ENCODE measurements around the gene GHITM.
"Not testable (repeated sequence)": the region's sequence is repeated elsewhere in the genome, so short reads cannot be mapped to it uniquely, and the experiment has no call there.

GHITM gene

GRCh38 chr10:84176836-84177474 is 37.6 kb downstream of the GHITM start:
- no peak for DNase-seq

DNA sequence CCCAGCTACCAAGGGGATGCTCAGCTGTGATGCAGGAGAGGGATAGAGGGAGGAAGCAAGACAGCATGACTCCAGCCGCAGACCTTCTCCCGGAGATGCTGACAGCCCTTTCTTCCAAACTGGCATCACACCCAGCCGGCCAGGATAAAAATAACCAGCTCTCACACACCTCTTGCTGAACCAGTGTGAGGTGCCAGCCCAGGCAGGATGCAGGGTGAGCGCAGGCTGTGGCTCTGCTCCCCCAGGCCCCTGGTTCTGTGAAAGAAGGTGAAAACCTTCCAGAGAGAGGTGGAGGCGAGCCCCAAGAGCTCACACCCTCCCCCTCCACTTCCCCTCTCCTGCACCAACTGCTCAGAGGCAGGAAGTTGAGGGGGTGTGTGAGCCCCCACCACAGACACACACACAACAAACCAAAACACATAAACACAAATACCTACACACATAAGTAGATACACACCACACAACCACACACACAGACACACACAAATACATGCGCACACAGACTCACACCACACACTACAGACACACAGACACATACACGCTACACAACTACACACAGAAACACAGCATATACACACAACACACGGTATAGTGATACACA is 38.3 kb downstream of the GHITM start:
- peak; percentile 8 for DNase-seq

DNA sequence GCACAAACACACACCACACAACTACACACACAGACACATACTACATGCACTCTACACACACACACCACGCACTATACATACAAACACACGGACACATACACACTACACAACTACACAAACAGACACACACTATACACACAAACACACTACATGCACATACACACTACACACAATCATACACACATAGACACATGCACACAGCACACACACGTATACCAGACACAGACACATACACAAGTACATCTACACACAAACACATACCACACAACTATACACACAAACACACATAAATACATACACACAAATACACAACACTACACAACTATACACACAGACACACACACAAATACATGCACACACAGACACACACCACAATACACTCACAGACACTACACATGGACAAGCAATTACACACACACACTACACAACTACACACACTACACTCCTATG is 38.9 kb downstream of the GHITM start:
- DNase-seq, result no peak

DNA sequence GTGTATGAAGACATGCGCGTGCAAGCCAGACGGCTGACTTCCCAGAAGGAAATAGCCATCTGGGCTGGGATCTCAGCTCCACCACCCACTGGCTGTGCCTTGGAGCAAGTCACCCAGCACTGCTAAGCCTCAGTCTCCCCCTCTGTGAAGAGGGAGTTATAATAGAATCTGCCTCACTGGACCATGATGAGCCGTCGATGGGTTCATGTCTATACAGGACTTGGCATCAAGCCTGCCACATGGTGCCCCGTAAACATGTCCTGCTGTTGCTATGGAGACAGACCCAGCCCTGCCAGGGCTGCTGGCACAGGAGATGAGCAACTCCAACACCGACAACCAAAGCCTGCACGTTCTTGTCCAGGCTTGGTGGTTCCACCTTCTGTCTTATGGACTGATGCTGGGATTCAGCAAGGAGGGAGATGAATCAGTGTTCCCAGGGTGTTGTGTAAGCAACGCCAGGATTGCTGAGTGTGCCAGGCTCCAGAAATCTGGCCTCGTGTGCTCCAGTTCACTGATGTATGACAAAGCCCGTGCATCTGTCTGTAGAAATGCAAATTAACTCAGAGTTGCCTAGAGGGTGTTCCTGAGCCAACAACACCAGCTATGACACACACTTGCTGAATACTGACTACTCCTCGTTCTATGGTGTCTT is 39.9 kb downstream of the GHITM start:
- DNase-seq, result peak; percentile 94

GRCh38 chr10:84180386-84180785 is 41.1 kb downstream of the GHITM start:
- DNase-seq, result not testable (repeated sequence)

DNA sequence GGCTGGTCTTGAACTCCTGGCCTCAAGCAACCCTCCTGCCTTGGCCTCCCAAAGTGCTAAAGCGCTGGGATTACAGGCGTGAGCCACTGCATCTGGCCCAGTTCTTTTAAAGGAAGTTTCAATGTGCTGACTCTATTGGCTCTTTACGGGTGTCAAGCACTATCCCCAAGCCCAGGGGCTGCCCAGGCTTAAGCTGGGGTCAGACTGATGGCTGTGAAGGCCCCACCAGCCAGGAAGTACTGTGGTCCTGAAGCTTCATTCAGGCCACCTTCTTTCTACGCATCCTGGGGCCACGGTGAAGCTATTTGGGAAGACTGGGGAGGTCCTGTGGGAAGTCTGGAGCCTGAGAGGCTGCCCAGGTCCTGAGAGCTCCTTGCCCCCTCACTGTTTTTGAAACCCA is 42.3 kb downstream of the GHITM start:
- no peak for DNase-seq

DNA sequence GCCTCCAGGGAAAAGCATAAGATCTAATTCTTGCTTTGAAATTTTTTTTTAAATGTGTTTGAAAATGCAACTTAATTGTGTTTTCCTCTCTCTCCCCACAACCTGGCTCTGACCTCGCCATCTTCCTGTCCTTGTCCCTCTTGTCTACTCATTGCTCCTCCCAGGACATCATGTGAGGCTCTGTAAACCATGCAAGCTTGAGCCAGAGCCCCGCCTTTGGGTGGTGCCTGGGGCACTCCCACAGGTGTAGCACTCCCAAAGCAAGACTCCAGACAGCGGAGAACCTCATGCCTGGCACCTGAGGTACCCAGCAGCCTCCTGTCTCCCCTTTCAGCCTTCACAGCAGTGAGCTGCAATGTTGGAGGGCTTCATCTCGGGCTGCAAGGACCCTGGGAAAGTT is 45.2 kb downstream of the GHITM start:
- DNase-seq, result peak; percentile 11

DNA sequence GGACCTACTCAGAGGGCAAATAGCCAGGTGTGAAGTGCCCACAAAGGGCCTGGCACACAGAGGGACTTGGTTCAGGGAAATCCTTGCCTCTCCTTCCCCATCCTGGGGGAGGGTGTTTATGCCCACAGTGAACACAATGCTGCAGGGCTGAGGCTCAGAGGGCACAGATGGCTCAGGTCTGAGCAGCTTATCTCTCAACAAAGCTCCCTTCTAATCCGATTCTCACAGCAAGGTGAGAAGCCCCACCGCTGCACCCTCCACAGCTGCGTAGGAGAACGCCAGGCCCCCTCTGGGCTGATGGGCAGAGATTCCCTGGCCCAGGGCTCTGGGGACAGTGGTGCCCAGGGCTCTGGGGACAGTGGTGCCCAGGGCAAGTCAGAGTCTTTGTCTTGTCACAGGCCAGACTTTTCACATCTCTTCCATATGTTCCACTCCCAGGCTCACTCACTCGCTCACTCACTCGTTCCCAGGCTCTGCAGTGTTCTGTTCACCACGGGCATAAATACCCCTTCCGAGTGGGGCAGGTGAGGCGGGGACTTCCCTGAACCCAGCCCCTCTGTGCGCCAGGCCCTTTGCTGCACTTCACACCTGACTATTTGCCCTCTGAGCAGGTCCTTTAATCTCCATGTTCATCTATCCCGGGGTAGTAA is 46.3 kb downstream of the GHITM start:
- DNase-seq, result no peak

GRCh38 chr10:84188815-84189214 is 49.5 kb downstream of the GHITM start:
- DNase-seq, result no peak

GRCh38 chr10:84190621-84191020 is 51.3 kb downstream of the GHITM start:
- no peak for DNase-seq

- DNase-seq, result no peak
These were observed 51.8 kb downstream of the GHITM start for GRCh38 chr10:84191106-84191505.

DNA sequence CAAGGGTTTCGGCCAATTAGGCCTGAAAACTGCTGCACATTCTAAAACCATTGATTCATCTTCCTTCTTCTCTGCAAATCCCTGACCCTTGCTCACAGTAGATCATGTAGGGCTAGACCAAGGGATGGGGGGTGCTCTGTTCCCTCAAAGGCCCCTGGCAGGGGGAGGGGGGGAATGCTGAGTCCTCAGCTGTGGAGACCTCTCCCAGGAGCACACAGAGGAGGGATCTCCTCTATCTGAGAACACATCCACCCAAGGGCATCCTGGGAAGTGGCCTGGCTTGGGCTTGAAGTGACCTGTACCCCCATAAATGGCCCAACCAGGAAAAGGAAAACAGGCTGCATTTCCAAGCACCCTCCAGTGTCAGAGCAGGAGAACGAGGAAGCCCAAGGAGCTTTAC is 54.0 kb downstream of the GHITM start:
- DNase-seq, result no peak

DNA sequence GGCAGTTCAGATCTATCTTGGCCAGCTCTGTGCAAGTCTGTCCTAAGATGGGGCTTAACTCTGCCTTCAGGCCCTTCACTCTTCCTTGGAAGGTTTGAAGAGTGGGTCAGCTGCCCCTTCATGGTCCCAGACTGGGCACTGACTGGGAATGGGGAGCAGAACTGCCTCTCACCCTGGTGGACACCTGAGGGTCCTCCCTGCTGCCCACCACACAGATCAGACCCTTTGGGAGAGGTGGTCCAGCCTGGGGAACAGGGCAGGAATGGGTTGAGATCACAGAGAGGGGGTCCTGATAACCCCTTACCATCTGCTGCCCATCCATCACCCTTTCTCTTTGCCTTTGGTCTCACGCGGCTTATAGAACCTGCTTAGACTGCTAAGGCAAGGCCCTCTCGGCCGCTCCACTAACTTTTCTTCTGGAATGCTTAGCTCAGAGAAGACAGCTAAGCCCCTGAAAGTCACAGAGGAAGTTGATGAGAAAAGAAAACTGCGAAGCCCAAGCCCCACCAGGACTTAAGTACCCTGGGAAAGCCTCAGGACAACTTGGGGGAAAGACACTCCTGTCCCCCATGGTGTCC is 54.6 kb downstream of the GHITM start:
- no peak for DNase-seq

GRCh38 chr10:84194424-84195043 is 55.2 kb downstream of the GHITM start, which contains the start of gene CDHR1:
Gene CDHR1, plus strand, starts transcription at chr10:84194537. Its CDS starts 224 bp downstream, at chr10:84194761.
- peak; percentile 54 for DNase-seq

GRCh38 chr10:84195044-84195830 is 55.9 kb downstream of the GHITM start:
- DNase-seq, result no peak

GRCh38 chr10:84196083-84196482 is 56.8 kb downstream of the GHITM start:
- DNase-seq, result peak; percentile 85

GRCh38 chr10:84196941-84197340 is 57.6 kb downstream of the GHITM start:
- DNase-seq, result no peak

DNA sequence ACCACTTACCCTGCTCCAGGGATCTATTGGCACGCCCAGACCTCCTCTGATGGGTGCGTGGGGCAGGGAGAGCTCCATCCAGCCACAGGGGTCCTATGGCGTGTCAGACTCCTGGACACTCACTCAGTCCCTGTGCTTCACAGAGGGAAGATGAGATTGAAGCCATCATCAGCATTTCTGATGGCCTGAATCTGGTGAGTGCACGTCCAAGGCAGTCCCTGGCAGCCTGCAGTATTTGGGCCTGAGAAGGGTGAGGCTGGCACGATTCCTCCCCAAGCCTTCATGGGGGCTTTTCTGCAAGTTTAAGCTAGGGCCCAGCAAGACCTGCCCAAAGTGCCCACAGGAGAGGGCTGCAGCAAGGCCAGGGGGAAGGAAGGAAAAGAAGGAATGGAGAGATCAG is 58.3 kb downstream of the GHITM start:
- DNase-seq, result no peak

DNA sequence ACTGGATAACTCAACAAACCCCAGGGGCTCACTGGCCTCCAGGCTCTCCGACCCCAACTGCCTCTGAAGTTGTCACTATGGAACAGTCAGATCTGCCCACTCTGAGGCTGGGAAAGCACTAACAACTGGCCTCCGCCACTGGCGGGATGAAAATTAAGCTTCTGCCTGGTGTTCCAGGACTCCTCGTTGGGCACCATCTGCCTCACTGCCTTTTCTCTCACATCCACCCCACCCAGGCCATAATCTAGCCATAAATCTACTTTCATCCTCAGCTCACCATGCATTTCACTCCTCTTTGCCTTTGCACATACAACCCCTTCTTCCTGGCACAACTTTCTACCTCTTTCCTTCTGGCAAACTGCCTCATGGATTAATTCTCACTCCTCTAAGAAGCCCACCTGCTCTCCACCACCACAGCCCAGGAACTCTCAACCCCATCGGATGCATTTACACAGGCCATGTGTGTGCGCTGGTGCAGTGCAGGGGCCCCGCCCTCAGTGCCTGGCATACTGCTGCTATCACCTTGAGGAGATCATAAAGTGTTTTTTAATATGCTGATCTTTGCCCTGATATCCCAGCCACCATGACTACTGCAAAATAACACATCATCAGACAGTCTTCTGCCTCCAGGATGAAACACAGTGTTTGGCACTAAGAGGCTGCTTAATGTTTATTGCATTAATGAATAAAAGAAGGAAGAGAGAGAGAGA is 59.1 kb downstream of the GHITM start:
- DNase-seq, result no peak

DNA sequence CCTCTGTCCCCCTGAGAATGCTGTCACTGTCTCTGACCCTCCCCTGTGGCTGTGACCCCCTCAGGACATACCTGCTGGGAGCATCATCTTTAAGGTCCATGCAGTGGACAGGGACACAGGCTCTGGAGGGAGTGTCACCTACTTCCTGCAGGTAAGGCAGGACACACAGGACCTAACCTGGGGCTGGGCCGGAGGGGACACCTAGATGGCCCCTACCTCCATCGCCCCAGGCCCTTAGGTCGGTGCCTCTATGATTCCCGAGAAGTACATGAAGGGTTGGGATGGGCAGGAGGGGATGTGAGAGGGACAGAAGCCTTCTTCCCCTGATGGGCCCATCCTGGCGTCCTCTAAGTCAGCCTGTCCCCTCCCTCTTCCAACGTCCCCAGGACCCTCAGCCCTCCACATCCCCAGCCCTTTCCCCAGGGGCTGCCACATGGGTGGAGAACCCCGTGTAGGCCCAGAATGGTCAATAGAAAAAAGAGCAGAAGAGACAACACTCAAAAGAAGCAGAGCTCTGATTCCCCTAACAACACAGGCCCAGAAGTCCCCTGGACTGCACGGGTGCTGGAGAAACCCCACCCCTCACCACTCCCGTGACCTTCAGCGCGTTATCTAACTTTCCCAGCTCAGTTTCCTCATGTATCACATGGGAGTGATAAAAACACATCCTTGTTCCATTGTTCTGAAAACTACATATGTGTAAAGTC is 61.4 kb downstream of the GHITM start:
- no peak for DNase-seq

DNA sequence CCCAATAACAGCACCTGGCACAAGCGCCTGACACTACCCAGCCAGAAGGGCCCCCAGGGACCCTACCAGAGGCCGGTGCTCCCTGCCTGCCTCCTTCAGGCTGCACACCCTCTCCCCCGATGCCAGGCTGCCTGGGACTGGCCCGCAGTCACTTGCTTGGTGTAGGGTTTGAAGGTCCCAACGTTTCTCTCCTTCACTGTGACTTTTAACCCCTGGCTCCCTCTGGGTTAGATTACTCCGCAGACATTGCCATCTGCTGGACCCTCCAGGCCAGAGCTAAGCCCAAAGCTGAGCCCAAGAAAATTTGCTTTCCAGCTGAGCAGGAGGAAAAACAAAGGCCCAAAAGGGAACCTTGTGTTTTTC is 61.9 kb downstream of the GHITM start:
- no peak for DNase-seq

All from NCI-H345 (cell line).